Kidney (tissue), 14 donors: ENCODE measurements around the gene UNC5A. TPM values are rescaled to one million over a fixed set of nuclear protein-coding genes. Genes with fewer than 3 reads are reported as not detected.

Experiments used
- DNase-seq, 5 donors: peaks; one replicate each; pipeline ENCODE4 v3.0.0-alpha.2; 2013 to 2020
- FAIRE-seq: peaks from 2 replicates; lab custom pipeline; 2012; peaks lifted over from hg19 to GRCh38; lab: Jason Lieb, UNC
- H3K27ac ChIP-seq, 2 donors: one replicate each; pipeline ENCODE4 v1.7.0; 2013; ENCODE audit warnings: low read depth in 2 of 2, low read length in 2 of 2, inconsistent platforms in 1 of 2
- H3K27me3 ChIP-seq: one replicate; pipeline ENCODE4 v1.7.1; 2013; ENCODE audit warnings: low read length, inconsistent platforms; ENCODE audit not compliant: control insufficient read depth, insufficient read depth
- H3K36me3 ChIP-seq, 3 donors: one replicate each; pipeline versions ENCODE4 v1.7.0 to v1.7.1; 2013; ENCODE audit warnings: low read length in 3 of 3, control low read depth in 1 of 3, inconsistent platforms in 1 of 3; ENCODE audit not compliant: insufficient read depth in 3 of 3, control insufficient read depth in 2 of 3
- H3K4me1 ChIP-seq, 3 donors: one replicate each; pipeline versions ENCODE4 v1.7.0 to v1.7.1; 2013; ENCODE audit warnings: low read length in 3 of 3, inconsistent platforms in 1 of 3, low read depth in 1 of 3; ENCODE audit not compliant: control insufficient read depth in 2 of 3, insufficient read depth in 2 of 3
- H3K4me3 ChIP-seq, 3 donors: one replicate each; pipeline versions ENCODE4 v1.7.0 to v1.8.1; 2013; ENCODE audit warnings: low read length in 3 of 3, control low read depth in 1 of 3, inconsistent platforms in 1 of 3
- H3K9ac ChIP-seq, 3 donors: one replicate each; pipeline versions ENCODE4 v1.7.0 to v1.7.1; 2013; ENCODE audit warnings: low read length in 3 of 3, control low read depth in 1 of 3, inconsistent platforms in 1 of 3
- H3K9me3 ChIP-seq, 3 donors: one replicate each; pipeline versions ENCODE4 v1.7.0 to v1.7.1; 2013; ENCODE audit warnings: low read length in 3 of 3, control low read depth in 1 of 3, inconsistent platforms in 1 of 3; ENCODE audit not compliant: control insufficient read depth in 2 of 3, insufficient read depth in 1 of 3
- CTCF ChIP-seq: IDR thresholded peaks from 3 replicates; pipeline ENCODE4 v1.5.1; 2012; ENCODE audit warnings: mild to moderate bottlenecking, moderate library complexity, borderline replicate concordance; ENCODE audit not compliant: insufficient read depth; ENCODE audit errors: extremely low read depth
- intact Hi-C: fragments of 100-400 bp; cut with DNase I; formaldehyde crosslinking; loops from one replicate; pipeline ENCODE4 v1.11.1; 2022
- polyA plus RNA-seq: library from polyadenylated mRNA; stranded (reverse); fragments of 350-450 nt; fragmentation: Illumina TruSeq; extraction: RNeasy Lipid Tissue Mini Kit (QIAGEN cat#74804); gene quantifications from one replicate; pipeline ENCODE4 v1.2.3, GENCODE V29; 2014; ENCODE audit warnings: low read depth, low replicate concordance; ENCODE audit not compliant: insufficient read depth
- total RNA-seq: library from RNA; stranded (reverse); fragmentation: NEBNext Ultra II Directional; extraction: Animal tissue kit (Norgen Biotek cat#: 25700); gene quantifications from one replicate; pipeline ENCODE4 v1.2.1, GENCODE V29; 2021
- donor health status: control.
- donor health status: control.
- donor health status: control.
- donor health status: control.
- donor health status: control.
- donor health status: DM: yes; HTN: yes; CAD: no.
- donor health status: Normal renal cell carcinoma (clear cell type).

Gene UNC5A
- total and polyA plus RNA-seq, 2 donors from 2014 or later: 1.5 TPM; not detected in 1

GRCh38 chr5:176882567-176882903, 72.2 kb downstream of the UNC5A start:
- intact Hi-C loops: no loop called here
- Histone ChIP-seq H3K36me3 (no peaks in the 10 kb centered on the region), H3K27me3 (no peaks in the 10 kb centered on the region), H3K9ac (no peak overlapping the region), H3K4me3 (no peak overlapping the region), H3K27ac (no peak overlapping the region), H3K4me1 (no peaks in the 10 kb centered on the region), H3K9me3 (no peaks in the 10 kb centered on the region)
- no peak for DNase-seq
- TF ChIP-seq CTCF: no peak
- no peak for FAIRE-seq

GRCh38 chr5:176883700-176884570, 73.6 kb downstream of the UNC5A start:
- intact Hi-C loops: no loop called here
- H3K4me1 ChIP-seq: no peaks in the 10 kb centered on the region
- no peak overlapping the region for H3K9ac ChIP-seq
- H3K27ac ChIP-seq: no peak overlapping the region
- no peak for TF ChIP-seq CTCF
- no peaks in the 10 kb centered on the region for H3K36me3 ChIP-seq
- H3K27me3 ChIP-seq: no peaks in the 10 kb centered on the region
- FAIRE-seq (no peak), DNase-seq (peak in 1 of 5 donors; percentile 9)
- no peaks in the 10 kb centered on the region for H3K9me3 ChIP-seq
- no peak overlapping the region for H3K4me3 ChIP-seq

- no peak for DNase-seq
- intact Hi-C loops: no loop called here
- no peak for TF ChIP-seq CTCF
- H3K27me3 ChIP-seq: no peaks in the 10 kb centered on the region
- no peak for FAIRE-seq
- no peak overlapping the region for H3K27ac ChIP-seq
- no peak overlapping the region for H3K9ac ChIP-seq
- no peak overlapping the region for H3K4me3 ChIP-seq
- no peaks in the 10 kb centered on the region for H3K4me1 ChIP-seq
- H3K9me3 ChIP-seq: no peaks in the 10 kb centered on the region
- no peaks in the 10 kb centered on the region for H3K36me3 ChIP-seq
These were observed 74.2 kb downstream of the UNC5A start for GRCh38 chr5:176884571-176884890.
